Stimulated activated CD4-positive, alpha-beta T cell treated with anti-CD3 and anti-CD28 coated beads, Interleukin-1b, Interleukin-23, amount 100 ng/mL, for 48 hours (primary cell): ENCODE data around the gene ZEB2.

Source experiments
- DNase-seq: peaks from one replicate; pipeline ENCODE4 v3.0.0-alpha.2; 2020

Gene ZEB2

DNA sequence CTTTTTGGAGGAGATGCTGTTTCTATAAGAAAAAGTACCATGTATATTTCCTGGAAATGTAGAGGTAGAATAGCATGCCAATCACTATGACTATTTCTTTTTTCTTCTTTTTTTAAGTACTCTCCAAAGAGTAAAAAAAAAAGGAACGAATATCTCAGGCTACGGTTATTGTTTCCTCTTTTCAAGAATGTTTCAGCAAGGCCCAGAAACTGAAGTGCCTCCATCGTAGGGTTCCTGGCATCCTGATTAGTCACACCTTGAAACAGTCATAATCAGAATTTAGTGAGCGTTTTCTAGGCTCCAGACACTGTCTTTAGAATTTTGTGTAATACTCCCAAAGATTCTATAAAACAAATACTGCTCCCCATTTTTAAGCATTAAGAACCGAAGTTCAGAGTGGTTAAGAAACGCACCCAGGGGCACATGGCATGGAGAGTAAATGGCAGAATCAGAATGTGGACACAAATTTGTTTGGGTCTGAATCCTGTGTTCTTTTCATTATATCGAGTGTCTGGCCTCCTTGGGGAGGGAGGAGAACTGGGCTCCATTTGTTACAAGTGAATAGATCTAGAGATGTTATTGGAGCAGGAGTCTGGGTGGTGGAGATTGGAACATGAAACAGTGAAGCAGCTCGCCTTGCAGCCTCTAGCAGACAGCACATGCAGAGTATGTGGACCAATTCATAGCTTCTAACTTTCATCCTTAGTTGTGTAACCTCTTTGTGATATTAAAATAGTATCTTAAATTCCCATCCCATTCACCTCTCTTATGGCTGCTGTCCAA, 26.7 kb downstream of the ZEB2 start:
- DNase-seq: no peak

DNA sequence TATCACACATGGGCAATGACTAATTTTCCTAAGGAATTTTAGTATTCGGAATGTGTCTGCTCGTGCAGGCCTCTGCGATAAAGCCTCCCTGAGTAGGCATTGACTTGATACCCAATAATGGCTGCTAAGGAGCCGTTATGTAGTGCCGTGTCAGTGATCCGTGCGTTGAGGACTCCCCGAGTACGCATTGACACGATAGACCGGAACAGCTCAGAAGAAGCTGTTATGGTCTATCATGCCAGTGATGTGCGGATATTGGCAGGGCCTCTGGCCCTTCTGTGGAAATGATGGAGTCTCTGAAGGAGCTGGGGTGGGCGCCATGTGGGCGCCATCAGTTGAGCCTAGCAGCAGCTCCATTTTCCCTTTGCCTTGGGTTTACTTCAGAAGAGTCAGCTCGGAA, 29.1 kb downstream of the ZEB2 start:
- DNase-seq: no peak

DNA sequence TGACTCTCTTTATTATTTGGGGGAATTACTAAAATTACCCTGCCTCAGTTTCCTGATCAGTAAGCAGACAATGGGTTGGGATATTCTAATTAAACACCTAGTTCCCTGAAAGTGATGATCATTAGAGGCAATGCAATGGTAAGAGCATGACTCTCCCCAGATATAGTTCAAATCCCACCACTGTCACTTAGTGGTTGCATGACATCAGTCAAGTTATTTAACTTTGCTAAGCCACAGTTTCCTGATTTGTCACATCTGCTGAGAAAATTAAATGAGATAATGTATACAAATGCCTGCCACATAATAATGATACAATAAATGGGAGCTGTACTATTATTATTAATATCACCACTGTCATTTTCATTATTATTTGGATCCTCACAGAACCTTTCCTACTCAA, 29.9 kb downstream of the ZEB2 start:
- DNase-seq: no peak

DNA sequence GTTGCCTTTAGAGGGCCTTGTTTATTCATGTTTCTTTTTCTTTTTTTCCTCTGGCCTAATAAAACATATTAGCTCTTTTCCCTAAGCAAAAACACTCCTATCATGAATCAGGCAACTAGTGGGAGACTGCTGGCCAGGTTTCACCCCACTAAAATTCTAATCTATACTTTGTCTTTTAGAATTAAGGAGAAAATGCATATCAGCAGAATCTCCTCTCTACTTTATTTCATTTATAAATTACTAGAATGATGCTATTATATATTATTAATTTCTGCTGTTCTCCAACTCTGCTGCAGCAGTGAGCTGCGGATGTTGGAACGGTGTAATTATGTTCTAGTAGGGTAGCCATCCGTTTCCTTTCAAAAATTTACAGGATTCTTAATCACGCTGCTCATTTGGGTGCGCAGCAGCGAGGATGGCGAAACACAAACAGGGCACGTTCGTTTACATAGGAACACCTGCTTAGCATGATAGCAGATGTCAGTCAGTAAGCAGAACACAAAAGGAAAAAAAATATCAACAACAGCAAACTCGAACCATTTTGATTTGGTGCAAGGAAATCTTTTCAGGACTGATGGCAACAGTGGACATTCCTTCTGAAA, 30.5 kb downstream of the ZEB2 start:
- no peak for DNase-seq

DNA sequence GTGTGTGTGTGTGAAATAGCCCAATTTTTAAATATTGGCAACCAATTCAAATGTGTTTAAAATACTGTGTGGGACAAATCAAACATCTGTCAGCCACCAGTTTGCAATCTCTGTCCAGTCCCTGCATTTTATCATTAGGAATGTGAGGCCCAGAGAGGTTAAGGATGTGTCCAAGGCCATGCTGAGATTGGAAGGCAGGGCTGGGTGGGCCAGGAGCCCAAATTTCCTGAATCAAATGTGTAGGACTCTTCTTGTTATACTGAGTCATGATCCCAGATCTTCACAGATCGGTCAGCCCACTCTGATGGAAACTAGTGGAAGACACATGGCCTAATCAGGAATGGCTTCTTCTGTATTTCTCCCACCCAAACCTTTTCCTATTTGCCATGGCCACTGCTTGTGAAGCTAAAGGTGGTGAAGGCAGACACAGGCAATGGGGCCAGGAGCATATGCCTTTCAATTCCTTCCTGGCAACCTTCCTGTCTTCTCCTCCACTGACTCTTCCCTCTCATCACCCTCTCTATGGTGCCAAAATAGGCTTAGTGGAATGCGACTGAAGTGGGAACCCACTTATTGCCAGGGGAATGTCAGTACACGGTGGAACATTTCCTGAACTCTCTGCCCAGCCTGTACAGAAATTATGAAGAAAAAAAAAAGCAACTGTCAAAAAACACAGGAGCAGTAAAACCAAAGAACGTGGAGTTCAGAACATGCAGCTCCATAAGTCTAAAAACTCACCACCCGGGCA, 35.5 kb downstream of the ZEB2 start:
- DNase-seq: no peak

DNA sequence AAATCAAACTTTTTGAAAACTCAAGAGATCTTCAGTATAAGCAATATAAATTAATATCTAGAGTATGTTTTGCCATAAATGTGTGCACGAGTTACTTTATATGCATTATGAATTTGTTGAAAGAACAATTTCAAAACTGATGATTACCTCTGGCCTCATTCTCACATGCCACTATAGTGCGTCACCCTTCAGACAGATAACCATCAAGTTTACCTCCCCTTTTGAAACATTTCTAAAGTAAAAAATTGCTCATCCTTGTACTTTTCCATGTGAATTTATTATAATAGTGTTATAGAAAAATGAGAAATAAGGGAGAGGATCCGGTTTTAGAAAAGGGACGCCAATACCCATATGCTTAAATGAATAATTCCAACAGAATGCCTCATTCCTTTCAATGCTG, 38.3 kb downstream of the ZEB2 start:
- no peak for DNase-seq

DNA sequence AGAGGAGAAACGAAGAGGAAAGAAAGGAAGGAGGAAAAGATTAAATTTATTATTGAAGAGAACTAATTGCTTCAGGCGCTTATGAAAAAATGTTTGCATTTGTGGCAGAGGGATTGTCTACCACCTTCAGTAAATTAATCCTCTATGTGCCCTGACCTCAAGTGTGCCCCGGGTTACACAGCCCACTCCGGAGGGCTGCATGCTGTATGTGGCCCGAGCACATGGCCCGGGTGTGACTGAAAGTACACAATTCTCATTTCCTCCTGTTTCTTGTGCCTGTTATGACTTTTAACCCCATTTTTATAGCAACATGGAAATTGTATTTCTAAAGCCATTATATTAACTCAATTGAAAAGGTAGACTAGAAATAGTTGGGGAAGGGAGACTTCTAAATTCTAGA, 38.8 kb downstream of the ZEB2 start:
- DNase-seq: no peak

DNA sequence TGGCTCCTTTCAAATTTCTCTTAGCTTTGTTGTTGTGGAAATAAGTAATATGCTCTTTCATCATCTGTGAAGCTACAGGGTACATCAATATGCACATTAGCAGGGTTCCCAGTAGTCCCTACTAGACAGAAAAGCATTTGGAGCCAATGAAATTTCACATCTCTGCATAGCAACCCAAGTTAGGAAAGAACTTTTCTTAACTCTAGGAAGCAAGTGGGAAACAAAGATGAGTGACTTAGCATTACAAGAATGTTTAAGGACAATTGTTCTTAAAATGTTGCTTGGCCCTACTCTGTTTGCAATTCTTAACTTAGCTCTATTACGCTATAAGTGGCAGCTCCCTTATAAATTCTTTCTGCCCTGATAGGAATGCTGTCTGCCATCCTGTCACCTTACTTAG, 39.6 kb downstream of the ZEB2 start:
- DNase-seq: no peak

DNA sequence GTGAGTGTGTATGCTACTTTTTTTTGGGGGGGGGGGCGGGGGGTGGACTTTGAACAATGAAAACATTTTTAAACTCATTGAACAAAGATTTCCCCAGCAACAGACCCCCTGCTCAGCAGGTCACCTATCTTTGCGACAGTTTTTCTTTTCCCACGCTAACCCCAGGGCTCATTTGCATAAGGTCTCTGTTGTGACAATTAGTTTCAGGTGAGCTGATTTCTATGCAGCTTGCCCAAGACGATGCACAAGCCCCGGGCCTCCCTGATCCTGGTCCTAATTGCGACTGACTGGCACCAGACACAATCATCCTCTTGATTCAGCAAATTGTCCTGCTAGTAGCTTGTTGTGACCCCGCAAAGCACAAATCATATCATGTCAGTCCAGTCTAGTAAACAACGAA, 40.3 kb downstream of the ZEB2 start:
- no peak for DNase-seq

DNA sequence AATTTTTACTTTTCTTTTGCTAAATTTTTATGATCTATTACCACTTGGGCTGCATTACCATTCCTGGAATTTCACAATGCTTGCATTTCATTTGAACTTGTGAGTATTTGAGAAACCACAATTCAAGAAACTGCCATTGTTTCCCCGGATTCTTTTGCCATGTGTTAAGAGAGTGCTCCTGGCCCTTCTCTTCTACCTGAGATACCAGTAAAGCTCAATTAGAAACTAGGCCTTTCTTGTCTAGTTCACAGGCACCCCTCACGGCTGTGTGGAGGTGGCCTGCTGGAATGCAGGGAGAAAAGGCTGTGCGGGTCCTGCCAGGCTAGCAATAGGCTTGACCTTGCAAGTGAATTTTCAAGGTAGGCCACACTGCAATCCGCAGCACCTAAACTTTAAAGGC, 40.8 kb downstream of the ZEB2 start:
- DNase-seq: no peak

DNA sequence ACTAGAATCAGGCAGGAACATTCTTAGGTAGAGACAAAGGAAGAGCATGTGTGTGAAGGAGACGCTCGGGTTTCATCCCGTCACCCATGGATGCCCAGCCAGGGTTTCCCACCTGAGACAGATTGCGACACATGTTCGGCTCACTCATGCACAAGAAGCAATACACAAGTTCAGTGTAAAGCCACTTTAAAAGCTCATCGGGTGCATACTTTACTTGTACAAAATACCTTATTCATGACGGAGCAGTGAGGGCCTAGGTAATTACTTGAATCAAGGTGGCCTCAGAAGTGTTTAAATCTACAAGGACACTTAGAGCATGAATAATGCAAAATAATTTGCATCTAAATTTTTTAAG, 42.0 kb downstream of the ZEB2 start:
- no peak for DNase-seq

DNA sequence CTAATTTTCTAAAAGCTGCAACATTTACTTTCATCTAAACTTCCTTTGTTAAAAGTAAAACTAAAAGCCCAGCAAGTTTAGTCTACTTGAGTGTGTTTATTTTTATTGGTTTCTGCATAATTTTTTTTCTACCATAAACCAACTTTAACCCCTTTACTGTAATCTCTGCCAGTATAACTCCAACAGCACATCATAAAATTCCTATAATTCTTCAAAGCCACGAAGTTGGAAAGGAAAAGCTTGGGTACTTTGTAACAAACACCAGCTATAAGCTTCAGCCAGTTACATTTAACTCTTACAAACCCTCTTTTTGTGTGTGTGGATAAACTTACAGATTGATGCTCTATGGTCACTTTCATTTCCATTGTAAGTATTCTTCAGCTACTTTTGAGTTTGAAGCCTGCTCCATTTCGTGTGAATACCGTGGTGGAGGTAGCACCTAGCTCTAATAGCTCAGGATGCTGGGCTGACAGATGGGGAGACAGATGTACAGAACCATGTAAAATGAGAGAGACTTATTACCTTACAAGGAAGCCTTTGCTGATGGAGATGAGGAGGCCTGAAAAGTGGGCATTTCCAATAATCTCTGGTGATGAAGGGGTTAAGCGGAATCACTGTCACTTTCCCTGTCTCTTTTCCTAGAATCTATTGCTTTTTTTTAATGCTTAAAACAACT, 42.5 kb downstream of the ZEB2 start:
- no peak for DNase-seq

DNA sequence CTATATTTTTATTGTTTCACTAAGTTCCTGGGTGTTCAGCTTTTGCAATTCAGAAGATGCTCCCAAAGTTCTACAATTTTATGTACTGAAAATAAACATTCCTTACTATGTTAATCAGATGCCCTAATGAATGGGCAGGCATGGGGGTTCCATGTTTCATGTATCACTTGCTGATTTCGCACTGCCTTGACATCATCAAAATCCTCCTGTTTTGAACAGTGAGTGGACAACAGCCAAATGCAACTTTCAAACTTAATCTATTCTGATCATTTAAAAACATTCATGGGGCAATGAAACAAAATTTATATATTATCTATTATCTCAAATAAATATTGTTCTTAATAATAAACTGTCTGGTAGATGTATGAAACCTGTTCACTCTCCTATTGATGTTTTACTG, 43.2 kb downstream of the ZEB2 start:
- DNase-seq: no peak

DNA sequence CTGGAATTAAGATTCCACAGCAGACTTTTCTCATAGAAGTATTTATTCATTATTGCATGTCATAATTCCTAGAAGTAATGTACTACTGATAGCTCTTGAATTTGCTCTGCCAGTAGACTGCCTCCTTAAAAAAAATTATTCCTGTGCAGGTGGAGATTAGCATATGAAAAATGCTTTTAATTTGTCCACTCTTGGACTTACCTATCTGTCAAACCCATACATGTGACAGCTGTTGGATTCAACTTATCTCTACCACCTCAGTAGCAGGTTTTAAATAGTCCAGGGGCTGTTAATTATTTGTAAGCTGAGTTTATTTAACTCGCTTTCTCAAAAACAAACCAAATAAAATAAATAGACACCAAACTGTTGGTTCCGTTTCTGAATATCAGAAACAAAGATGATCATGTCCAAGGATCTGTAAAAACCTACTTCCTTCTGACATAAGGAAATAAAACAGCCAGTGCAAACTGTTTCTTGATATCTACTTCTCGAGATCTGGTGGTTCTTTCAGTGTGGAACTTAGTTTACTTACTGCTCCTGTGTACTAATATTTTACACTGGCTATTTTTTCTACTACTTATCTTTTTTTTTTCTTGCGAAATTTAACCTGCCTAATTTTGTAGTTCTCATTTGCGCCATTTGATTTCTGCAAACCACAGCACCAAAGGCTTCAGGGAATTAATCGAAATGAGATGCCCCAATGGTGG, 44.2 kb downstream of the ZEB2 start:
- no peak for DNase-seq

DNA sequence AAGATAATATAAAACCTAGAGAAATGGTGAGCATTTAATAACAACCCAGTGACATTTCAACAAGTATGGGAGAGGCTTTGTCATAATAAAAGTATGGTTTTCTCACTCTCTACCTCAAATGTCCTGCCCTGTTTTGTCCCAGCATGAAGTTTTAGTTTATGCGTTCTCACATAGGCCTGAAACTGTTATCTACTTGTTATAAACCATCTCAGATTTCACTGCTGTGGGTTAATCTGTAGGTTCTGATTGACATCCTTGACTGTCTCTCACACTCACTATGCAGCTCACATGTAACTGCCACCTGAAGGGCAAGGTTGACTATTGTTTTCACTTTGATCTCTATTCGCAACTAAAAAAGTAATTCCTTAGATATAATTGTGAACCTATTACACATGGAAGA, 44.9 kb downstream of the ZEB2 start:
- no peak for DNase-seq

DNA sequence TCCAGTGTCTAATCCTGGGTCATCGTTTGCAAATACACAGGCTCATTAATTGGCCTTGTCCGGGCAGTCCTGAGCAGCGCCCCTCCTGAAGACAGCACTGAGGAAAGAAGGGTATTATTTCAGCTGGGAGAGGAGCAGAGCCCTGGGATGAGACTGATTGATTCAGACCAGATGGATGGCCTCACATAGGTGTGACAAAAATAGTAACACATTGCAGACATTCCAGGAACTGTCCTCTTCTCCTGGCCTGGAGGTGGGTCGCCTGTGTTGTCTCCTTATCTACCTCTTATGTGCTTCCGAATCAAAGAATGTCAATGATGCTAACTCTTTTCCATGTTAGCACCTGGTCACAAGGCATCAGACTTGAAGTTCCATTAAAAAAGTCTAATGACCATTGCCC, 45.9 kb downstream of the ZEB2 start:
- no peak for DNase-seq

DNA sequence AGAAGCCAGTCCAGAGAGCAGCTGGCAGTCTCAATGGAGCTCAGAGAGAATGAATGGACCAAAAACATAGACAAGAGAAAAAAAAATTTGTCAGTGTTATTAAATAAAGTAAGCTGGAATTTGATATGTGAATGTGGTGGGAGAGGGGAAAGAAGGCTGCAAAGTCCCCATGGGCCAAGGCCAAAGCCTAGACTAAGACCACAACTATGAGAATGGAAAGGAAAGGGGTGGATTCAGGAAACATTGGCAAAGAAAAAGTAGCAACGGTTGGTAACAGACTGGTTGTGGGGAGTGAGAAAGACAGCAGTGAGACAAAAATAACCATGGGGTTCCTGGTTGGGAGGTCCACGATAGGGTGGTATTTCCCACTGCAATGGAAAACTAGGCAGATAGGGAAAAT, 47.0 kb downstream of the ZEB2 start:
- DNase-seq: no peak

DNA sequence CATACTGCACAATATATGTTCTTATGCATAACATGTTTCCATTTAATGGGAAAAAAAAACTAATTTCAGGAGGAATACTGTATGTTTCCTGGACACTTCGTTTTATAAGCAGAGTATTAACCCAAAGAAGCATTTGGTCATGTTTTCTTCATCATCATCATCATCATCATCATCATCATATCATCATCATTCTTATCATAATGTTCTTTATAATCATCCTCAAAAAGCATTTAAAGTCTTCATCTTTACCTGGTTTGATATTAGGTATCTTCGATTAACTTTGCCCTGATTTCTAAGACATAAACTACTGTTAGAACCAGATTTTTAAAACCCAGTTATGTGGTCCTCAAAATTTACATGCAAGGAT, 47.9 kb downstream of the ZEB2 start:
- DNase-seq: no peak

DNA sequence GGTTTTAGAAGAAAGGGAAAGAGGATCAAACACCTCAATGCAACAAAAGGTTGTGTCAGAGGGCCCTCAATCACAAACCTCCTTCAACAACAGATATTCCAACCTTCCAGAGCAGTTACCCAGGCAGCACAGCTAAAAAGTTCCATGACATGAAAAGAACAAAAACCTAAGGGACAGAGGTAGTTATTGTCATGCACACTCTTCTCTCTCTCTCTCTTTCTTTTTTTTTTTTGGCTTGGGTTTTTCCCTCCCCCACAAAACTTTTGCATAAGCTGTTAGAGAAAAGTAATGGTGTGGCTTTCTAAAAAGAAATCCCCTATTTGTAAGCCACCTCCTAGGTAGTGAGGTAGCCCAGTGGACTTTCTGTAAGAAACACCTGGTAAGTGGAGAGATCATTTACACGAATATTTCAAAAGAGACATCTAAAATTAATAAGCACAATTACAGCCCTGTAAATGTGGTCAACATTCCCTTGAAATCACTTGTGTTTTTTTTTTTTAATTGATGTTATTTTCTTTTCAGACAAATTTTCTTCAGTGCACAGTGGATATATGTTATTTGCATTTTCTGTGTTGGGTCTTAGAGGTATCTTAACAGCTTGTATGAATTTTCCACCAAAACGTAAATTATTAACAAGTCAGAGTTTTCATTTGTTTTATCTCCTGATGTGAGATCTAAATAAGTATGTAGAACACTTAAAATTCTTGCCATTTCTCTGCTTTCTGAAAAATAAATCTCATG, 48.4 kb downstream of the ZEB2 start:
- DNase-seq: no peak

DNA sequence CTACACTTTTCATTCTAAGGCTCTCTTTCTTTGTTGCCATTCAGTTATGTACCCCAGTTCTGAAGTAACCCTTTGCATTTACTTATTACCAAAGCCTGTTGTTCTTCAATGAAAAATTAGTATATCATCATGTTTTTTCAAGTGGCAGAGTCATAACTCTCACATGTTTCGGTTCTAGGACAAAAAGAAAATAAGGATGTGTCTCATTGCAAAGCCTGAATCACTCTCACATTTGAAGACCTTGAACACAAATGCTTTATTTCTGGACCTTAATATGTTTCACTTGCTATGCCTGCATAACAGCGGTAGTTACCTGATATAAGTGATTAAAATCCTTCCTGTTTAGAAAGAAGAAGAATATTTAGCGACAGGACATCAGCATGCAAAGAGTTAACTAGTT, 49.1 kb downstream of the ZEB2 start:
- no peak for DNase-seq

DNA sequence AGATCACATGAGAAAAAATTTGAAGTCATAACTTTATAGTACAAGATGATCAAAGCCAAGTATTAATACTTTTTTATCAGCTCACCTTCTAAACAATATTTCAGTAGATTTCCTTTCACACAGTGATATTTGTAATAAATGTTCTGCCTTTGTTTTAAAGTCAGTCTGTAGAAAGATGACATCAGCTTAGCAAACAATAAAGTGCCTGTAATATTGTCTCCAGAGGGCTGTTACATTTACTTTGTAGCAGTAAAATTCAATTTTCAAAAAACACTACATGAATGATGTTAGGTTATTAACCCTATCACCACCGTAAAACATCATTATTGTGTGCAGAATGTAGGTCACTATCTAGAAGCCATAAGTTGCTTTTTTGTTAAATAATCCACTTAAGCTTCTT, 49.6 kb downstream of the ZEB2 start:
- no peak for DNase-seq

DNA sequence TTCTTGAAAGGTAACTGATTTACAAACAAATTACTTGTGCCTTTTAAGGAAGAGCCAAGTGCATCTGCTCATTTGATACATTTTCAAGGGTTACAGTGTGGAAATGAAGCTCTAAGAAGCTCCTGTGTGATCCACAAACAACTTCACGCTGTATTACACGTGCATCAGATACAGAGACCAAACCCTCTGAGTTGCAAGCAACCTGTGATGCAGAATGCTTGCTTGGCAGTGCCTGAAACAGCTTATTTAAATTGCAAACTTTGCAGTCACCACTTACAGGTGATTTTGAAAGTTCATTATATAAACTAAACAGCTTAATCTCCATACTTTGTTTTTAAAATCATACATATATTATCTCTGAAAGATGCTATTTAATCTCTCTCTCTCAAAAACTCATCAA, 50.1 kb downstream of the ZEB2 start:
- no peak for DNase-seq
